HG03575 (cell line): ENCODE data around the gene DOCK1.

ENCODE experiments used
- ATAC-seq: cut with Tn5 transposase; IDR thresholded peaks from one replicate; pipeline ENCODE4 v1.9.1; 2021; ENCODE audit not compliant: unreplicated experiment, insufficient number of reproducible peaks, low FRiP score; ENCODE audit errors: extremely low read depth

The DOCK1 gene

DNA sequence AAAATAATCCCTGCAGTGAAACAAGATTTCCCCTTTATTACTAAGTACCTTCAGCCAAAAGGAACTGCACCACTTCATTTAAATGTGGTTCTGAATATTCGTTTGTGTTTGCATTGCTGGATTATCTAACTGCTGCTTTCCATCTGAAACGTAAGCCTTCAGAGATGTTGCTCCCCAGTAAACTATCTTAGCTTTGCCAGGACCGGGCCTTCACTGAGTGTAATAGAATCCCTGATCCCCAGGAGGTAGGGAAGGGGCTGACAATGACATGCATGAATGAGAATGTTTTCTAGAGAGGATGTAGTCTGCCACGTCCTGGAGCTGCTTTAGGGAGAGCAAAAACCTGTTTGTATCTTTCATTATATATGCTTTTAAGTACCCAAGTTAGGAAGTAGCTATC lies 310.6 kb downstream of the DOCK1 start:
- ATAC-seq, result no peak

DNA sequence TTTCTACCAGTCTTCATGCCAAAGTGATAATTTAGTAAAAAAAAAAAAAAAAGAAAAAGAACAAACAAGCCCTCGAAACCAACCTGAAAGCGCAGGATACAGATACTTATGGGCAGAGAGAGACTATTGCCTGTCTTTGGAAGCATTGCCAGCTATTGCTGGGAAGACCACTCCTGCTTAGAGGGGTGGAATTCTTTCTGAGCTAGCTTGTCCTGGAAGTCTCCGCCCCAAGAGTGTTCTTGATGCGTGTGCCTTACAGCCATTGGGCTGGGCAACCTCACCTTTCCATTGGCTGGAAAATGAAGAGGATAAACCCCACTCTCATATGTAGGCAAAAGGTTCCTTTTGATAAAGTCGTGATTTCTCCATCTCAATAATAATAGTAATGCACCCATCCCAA lies 311.0 kb downstream of the DOCK1 start:
- no peak for ATAC-seq

DNA sequence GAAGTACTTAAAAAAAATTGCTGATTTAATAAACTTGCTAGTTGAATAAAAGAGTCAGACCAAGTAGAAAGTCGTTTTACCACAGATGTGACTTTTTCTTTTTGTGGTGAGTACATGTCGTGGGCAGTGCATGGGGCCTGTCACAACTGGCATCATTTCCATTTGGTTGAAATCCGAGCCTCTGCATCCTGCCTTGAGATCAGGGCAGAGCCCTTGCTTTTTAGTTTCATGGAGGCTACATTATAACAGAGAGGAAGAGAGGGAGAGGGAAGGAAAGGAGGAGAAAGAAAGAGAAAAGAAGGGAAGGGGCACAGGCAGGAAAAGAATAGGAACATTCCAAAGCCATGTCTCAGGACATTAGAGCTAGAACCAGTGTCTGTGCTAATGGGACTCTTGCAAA lies 311.6 kb downstream of the DOCK1 start:
- ATAC-seq, result no peak

DNA sequence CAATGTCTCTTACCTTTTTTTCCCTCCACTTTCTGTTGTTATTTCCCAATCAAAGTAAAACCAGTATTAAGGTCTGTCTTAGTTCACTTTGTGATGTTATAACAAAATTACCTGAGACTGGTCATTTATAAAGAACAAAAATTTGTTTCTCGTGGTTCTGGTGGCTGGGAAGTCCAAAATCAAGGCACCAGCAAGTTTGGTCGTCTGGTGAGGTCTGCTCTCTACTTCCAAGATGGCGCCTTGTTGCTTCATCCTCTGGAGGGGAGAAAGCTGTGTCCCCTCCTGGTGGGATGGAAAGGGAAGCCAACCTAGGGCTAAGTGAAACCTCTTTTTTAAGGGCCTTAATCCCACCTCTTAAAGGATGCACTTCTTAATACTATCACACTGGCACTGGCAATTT lies 313.4 kb downstream of the DOCK1 start:
- no peak for ATAC-seq

DNA sequence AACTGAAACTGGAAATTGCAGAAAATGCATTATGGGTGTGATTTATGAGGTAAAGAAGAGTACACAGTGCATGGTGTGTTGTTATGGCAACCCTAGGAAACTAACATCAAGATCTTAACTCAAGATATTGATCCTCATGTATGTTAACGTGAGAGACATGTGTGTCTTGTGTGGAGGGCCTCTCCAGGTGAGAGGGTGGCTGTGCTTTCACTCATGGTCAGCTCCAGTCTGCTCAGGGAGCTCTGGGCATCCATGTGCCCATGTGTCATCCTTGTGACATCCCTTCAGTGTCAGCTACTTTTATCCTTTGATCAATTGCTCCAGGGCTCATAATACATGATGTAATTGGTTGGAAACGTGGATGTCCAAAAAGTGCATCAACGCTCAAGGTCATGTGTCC lies 316.1 kb downstream of the DOCK1 start:
- no peak for ATAC-seq

DNA sequence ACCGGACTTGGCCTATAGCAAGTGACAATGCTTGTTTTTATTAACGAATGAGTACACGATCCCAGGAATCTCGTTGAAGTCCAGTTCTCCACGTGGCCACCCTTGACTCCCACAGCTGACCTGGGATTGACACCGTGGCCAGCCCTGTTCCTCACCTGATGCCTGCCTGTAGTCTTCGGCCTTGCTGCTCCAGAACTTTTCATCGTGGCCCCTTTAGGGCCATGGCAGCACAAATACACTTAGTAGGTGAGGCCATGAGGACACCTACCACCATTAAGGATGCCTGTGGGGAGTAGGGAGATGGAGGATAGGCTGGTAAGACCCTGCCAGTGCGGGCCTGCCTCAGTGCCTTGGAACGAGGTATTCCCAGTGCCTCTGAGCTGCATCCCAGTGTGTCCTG lies 321.8 kb downstream of the DOCK1 start:
- no peak for ATAC-seq

DNA sequence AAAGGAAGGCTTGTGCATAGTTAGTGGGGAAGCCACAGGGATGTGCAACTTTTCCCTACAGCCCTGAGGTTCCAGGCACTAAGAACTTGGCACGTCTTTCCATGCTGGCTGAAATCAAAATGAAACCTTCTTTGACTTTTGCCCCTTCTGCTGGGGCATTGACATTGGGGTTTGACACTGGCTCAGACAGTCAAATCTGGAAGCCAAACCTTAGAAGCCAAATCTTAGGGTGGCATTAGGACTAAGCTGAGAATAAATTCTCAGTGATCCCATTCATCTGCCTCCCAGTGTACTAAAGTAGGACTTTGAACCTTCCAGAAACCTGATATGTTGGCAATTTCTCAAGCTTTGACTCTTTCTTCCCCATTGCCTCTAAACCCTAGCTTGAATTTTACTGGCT lies 322.4 kb downstream of the DOCK1 start:
- no peak for ATAC-seq

DNA sequence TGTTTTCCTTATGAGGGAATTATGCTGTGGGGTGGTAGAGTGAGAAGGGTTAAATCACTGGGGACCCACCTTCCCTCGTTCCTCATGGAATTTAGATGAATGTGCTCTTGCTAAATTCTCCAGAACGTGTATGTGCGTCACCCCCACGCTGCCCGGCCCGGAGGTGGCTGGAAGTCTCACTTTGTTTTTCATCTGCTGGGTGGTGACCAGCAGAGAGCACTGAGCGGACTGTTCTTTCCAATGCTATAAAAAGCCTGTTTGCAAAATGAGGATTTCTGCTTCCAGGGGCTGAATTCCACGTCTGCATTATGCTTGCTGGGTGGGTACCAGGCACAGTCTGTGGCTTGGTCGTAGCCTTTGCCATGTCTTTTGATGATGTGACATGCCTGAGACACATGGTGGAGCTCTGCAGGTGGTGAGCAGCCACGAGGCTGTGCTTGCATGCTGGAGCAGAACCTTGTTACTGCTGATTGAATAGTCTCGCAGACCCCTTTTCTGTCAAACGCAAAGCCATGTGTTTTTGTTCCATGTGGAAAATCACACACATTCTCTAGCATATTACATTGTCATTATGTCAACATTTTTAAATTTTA lies 323.1 kb downstream of the DOCK1 start:
- ATAC-seq, result no peak

DNA sequence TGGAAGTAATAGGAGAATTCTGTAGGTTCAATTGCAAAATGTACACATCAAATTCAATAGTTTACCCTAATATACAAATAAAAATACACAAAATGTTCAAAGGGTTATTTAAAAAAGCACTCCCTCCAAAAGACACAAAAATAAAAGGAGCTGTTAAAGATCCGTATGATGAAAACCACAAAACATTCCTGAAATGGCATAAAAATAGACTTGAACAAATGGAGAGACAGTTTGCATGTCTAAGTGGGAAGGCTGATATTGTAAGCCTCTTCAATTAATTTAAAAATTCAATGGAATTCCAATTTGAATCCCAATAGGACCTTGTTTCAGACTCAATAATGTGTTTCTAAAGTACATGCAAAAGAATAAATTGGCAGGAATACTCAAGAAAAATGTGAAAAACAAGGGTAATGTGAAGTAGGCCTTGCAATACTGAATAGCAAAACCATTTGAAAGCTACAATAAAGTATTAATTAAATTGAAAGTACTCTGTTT lies 329.1 kb downstream of the DOCK1 start:
- ATAC-seq, result no peak

DNA sequence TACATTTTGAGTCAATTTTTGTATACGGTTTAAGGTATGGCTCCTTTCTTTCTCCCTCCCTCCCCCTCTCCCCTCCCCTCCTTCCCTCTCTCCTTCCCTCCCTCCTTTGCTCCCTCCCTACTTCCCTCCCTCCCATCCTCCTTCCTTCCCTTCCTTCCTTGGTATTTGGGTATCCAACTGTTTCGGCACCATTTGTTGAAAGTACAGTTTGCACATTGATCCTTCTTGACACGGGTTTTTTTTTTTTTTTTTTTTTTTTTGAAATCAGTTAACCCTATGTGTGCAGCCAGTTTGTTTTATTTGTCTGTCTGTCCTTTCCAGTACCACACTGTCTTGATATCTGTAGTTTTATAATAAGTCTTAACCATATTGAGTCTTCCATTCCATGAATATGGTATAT lies 331.0 kb downstream of the DOCK1 start:
- no peak for ATAC-seq

DNA sequence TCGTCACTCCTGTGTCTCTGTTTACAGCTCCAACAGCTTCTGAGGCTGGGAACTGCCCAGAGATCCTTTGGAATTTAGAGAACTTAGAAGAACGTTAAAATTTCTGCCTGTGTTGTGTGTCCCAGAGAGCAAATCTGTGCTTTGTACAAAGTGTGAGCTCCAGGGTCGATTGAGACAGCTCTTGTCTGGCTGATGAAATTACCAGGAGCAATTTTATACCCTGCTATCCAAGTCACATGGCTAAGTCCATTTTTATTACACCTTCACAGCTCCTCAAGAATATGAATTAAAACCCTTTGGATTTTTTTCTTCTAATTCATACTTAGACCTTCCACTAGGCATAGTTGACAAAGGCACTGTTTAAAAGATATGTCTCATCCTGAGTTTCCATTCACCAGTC lies 337.7 kb downstream of the DOCK1 start:
- no peak for ATAC-seq

DNA sequence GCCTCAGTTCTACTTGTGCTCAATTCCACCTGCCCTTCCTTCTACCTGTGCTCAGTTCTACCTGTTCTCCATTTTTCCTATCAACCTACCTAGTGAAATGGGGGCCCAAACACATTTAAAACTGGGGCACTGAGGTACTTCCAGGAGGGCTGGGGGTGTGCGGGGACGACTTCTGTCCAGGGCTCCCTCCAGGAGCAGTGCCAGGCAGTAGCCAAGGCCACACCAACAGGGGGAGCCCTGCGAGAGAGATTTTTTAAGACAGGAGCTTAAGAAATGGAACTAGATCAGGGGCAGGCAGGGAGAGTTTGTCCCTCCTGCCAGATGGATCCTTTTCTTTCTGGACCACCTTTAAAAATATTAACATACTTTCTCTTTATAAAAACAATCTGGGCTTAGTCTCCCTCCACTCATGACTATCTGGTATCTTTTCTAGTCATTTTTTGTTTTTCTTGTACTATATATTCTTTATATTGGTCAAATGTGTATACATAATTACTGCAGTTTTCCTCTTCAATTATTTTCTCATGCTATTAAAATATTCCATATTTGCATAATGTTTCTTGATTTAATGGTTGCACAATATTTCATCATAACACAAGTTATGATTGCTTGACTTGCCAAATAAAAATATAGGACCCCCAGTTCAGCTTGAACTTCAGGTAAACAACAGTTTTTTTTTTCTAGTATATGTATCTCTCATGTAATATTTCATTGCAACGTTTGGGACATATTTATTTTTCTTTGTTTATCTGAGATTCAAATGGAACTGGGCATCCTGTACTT lies 338.5 kb downstream of the DOCK1 start:
- ATAC-seq, result no peak

DNA sequence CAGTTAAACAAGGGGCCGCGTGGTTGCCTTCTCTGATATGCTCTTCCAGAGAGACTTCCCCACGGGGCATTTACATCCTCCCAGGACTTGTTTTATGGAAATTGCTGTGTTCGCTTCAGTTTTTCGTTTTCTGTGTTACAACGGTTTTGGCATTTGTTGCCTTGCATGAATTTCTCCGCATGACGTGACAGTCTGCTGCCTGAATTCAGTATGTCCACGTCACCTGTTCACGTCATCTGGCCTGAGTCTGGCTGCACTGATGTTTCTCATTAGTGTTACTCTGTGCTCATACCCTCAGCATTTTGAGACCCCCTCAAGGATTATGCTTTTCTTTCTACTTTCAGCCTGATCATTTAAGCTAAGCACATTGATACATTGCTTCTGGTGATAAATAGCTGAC lies 340.2 kb downstream of the DOCK1 start:
- no peak for ATAC-seq

DNA sequence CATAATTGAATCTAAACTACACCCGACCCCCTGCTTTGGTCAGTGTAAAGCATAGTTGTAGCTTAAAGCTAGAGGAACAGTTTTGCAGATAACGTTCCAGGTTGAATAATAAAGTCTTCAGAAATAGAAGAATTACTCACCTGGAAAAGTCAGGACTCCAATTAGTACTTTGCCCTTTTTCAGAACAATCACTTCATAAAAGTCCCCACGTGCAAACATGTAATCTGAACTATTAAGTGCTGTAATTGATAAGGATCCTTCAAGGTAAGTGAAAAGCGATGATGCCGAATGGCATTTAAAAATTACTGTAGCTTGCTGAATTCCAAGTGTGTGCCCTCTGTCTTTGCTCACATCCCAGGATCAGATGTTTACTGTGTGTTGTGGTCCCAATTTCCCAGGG lies 344.8 kb downstream of the DOCK1 start:
- ATAC-seq, result no peak

DNA sequence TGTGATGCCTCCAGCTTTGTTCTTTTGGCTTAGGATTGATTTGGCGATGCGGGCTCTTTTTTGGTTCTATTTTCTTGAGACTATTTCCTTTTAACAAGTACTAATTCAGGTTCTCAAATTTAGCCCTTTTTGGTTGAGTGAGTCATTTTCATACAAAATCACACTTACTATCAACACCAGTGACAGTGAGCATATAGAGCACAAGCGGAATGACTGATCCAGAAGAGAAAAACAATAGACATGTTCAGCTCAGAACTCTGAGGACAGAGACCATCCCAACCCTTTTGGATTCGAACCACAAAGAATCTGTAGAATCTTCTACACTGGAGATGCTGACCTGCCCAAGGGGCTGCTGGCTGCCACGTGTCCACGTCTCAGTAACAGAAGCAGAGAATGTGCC lies 347.6 kb downstream of the DOCK1 start:
- no peak for ATAC-seq

DNA sequence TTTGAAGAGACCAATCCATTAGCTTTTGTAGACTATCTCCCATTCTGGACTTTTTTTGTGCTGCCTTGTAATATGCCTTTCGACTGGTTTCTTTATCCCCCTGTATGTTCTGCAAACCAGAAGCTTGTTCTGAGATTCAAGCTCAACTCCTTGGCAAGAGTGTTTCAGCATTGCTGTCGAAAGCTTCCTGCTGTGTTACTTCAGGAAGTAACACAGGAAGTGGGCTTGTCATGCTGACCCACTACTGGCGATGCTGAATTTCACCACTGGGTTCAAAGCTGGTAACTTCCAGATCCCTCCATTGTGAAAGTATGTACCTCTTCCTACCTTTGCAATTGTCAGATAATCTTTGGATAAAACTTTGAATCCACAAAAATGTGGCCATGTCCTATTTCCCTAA lies 349.0 kb downstream of the DOCK1 start:
- no peak for ATAC-seq

DNA sequence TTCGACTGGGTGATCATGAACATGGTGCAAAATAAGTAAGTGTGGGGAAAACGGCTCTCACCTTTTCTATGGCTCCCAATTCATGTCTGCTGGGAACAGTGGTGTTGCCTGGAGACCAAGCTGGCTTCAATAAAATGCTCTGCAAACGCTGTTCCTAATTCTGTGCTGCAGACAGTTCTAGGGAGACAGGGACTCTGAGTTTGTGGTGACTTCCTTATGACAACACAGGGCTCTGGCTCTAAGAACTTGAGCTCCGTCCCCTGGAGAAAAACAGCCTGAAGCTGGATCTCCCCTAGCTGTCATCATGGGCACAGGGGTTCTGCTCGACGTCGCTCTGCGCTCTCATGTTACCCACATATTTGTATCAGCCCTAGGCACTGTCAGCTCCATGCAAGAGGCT lies 352.2 kb downstream of the DOCK1 start:
- ATAC-seq, result no peak

DNA sequence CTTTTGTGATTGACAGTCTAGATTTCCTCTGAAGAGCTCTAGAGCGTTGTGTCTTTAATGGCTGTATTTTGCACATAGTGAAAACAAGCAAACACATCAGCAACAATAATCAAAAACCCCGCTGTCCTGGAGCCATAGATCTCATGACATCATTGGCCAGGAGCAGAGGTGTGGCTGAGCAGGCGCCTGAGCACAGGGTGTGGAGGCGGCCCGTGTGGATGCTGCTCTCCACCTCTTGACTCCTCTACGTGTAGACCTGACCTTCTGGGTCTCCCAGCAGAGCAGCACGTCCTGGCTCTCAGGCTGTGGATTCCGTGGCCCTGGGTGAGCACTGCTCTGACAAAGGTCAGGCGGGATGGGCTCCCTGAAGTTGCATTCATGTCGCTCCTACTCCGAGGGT lies 354.1 kb downstream of the DOCK1 start:
- ATAC-seq, result no peak

DNA sequence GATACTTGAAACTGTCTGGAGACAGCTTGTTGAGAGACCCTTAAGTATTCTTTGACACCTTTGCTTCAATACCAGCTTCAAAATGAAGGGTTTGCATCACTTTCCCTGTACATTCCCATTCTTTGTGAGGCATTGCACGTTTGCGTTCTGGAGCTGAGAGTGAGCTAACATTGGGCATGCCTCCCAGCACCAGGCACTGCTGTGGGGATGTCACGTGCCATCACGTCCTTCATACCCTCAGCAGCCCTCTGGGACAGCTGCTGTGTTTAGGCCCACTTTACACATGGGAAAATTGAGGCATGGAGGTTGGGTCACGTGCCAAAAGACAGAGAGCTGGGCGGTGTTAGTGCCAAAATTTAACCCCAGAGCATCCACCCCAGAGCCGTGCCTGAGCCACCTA lies 357.4 kb downstream of the DOCK1 start:
- no peak for ATAC-seq

DNA sequence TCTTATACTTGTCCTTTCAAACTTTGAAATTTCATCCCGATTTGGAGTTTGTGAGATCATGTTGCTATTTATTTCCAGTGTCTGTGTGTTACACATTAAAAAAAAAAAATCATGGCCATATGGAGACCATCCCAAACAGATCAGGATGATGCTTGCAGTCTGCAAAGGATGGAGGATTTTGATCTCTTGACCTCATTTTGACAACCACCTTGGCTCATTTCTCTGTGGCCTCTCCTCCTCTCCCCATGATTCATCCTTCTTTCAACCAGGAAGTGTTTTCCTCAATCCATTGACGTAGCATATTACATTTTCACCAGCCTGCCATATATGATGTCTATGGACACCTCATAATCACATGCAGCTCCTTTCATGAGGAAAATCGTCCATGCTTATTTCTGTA lies 360.1 kb downstream of the DOCK1 start:
- no peak for ATAC-seq

DNA sequence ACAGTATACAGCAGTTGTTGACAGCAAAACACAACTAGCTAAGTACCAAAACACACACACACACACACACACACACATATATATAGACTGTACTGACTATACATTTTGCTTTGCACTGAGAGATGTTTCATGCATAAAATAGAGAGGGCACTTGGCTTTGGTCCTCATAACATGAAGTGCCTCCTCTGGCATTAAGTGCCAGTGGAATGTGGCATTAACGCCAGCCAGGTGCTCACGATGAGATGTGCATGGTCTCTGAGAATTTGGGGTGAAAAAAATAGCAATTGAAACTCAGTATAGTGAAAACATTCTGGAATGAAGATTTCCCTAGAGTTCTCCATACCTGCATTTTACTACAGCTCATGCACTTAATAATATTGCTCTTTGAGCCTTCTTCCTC lies 361.2 kb downstream of the DOCK1 start:
- no peak for ATAC-seq
